Measurements from ENCODE around the gene PTP4A1. TPM values are rescaled to one million over a fixed set of nuclear protein-coding genes. Genes with fewer than 3 reads are reported as not detected.

PTP4A1 gene
- total RNA-seq, 1 donor = 24.2 TPM

DNA sequence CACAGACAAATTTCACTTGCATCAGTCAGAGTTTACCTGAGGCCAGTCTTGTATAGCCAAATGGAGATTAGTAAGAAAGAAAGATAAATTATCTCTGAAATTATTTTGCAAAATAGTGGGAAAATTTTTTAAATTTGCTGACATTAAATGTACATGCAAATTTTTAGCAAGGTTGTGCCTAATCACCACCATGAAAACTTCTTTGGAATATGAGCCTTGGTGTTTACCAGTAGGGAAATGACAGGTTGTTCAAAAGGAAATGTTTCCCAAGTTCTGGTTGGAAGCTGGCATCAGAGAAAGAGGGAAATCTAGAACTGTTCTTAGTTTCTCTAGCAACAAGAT is 34.4 kb upstream of the PTP4A1 start:
- Histone ChIP-seq H2AFZ (ENCODE audit: low read length) (no peak overlapping the region), H3K4me2 (ENCODE audit: insufficient read depth, low read length) (no peak overlapping the region), H3K27ac (ENCODE audit: low read depth, low read length) (no peak overlapping the region), H3K27me3 (ENCODE audit: insufficient read depth, low read length) (no peaks in the 10 kb centered on the region), H3K4me3 (ENCODE audit: insufficient read depth, low read length) (no peak overlapping the region), H3K79me2 (ENCODE audit: insufficient read depth, low read length) (no peaks in the 10 kb centered on the region), H3K9me3 (ENCODE audit: low read depth, low read length) (no peaks in the 10 kb centered on the region), H3K36me3 (ENCODE audit: insufficient read depth, low read length) (no peaks in the 10 kb centered on the region), H4K20me1 (ENCODE audit: insufficient read depth, low read length) (no peaks in the 10 kb centered on the region), H3K4me1 (ENCODE audit: insufficient read depth, low read length) (no peaks in the 10 kb centered on the region)
- TF ChIP-seq, protein P1, sequence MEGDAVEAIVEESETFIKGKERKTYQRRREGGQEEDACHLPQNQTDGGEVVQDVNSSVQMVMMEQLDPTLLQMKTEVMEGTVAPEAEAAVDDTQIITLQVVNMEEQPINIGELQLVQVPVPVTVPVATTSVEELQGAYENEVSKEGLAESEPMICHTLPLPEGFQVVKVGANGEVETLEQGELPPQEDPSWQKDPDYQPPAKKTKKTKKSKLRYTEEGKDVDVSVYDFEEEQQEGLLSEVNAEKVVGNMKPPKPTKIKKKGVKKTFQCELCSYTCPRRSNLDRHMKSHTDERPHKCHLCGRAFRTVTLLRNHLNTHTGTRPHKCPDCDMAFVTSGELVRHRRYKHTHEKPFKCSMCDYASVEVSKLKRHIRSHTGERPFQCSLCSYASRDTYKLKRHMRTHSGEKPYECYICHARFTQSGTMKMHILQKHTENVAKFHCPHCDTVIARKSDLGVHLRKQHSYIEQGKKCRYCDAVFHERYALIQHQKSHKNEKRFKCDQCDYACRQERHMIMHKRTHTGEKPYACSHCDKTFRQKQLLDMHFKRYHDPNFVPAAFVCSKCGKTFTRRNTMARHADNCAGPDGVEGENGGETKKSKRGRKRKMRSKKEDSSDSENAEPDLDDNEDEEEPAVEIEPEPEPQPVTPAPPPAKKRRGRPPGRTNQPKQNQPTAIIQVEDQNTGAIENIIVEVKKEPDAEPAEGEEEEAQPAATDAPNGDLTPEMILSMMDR (IDR thresholded peaks at IDR 0.05; ENCODE audit: extremely low read depth, low read depth, low read length) = no peak
- DNase-seq (ENCODE audit: insufficient read length, low spot score, missing footprints) = no peak

DNA sequence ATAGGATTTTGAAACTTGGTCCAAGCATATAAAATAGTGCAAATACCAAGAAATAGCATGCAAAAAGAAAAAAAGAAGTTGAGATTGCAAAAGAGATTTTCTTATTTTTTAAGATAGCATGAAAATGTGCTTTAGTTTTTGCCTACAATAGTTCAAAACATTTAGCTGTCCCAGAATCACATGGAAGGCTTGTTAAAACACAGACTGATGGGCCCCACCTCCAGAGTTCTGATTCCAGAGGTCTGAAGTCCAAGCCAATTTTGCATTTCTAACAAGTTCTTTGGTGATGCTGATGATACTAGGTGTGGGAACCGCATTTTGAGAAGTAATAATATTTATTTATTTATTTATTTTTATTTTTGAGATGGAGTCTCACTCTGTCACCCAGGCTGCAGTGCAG is 33.7 kb upstream of the PTP4A1 start:
- H3K4me1 ChIP-seq (ENCODE audit: insufficient read depth, low read length) = no peaks in the 10 kb centered on the region
- H3K27ac ChIP-seq (ENCODE audit: low read depth, low read length) = no peak overlapping the region
- no peaks in the 10 kb centered on the region for H3K79me2 ChIP-seq (ENCODE audit: insufficient read depth, low read length)
- H3K4me3 ChIP-seq (ENCODE audit: insufficient read depth, low read length) = no peak overlapping the region
- TF ChIP-seq, protein P1 (IDR thresholded peaks at IDR 0.05; ENCODE audit: extremely low read depth, low read depth, low read length) = no peak
- no peak overlapping the region for H3K4me2 ChIP-seq (ENCODE audit: insufficient read depth, low read length)
- H3K36me3 ChIP-seq (ENCODE audit: insufficient read depth, low read length) = no peaks in the 10 kb centered on the region
- DNase-seq (ENCODE audit: insufficient read length, low spot score, missing footprints) = no peak
- no peaks in the 10 kb centered on the region for H3K9me3 ChIP-seq (ENCODE audit: low read depth, low read length)
- no peaks in the 10 kb centered on the region for H3K27me3 ChIP-seq (ENCODE audit: insufficient read depth, low read length)
- H4K20me1 ChIP-seq (ENCODE audit: insufficient read depth, low read length) = no peaks in the 10 kb centered on the region
- H2AFZ ChIP-seq (ENCODE audit: low read length) = no peak overlapping the region

DNA sequence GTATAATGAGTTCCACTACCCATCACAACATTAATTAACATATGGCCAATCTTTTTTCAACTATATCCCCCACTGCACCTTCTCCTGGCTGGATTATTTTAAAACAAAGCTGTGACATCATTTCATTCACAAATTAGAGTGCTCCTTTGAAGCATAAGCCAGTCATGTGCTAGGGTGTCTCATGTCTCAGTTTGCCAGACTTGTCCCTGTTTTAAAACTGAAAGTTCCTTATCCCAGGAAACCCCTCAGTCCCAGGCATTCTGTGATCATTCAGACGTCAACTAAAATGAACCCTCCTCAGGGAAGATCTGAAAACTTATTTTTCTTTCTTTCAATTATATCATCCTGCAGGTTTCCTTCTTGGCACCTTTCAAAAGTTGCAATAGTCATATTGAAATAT is 29.3 kb upstream of the PTP4A1 start:
- no peaks in the 10 kb centered on the region for H4K20me1 ChIP-seq (ENCODE audit: insufficient read depth, low read length)
- no peaks in the 10 kb centered on the region for H3K4me1 ChIP-seq (ENCODE audit: insufficient read depth, low read length)
- H3K79me2 ChIP-seq (ENCODE audit: insufficient read depth, low read length) = no peaks in the 10 kb centered on the region
- no peaks in the 10 kb centered on the region for H3K27me3 ChIP-seq (ENCODE audit: insufficient read depth, low read length)
- no peak overlapping the region for H2AFZ ChIP-seq (ENCODE audit: low read length)
- H3K36me3 ChIP-seq (ENCODE audit: insufficient read depth, low read length) = no peaks in the 10 kb centered on the region
- no peak for DNase-seq (ENCODE audit: insufficient read length, low spot score, missing footprints)
- TF ChIP-seq, protein P1 (IDR thresholded peaks at IDR 0.05; ENCODE audit: extremely low read depth, low read depth, low read length) = no peak
- H3K9me3 ChIP-seq (ENCODE audit: low read depth, low read length) = no peaks in the 10 kb centered on the region
- H3K27ac ChIP-seq (ENCODE audit: low read depth, low read length) = no peak overlapping the region
- no peak overlapping the region for H3K4me2 ChIP-seq (ENCODE audit: insufficient read depth, low read length)
- no peak overlapping the region for H3K4me3 ChIP-seq (ENCODE audit: insufficient read depth, low read length)

DNA sequence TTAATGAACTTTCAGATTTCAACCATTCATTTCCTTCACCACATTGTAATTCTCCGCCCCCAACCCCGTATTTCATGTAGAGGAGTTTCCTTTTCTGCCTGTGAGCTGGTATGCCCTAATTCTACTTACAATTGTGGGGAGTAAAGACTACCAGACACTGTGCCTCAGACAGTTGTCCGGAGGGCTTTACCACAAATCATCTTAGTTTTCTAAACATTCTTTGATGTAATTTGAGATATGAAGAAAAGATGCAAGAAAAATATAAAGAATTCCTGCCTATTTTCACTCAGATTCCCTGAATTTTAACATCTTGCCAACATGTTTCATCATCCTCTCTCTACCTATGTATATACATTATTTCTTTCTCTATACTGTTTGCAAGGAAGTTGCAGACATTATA is 28.3 kb upstream of the PTP4A1 start:
- Histone ChIP-seq H3K36me3 (ENCODE audit: insufficient read depth, low read length) (no peaks in the 10 kb centered on the region), H3K4me1 (ENCODE audit: insufficient read depth, low read length) (no peaks in the 10 kb centered on the region), H3K27ac (ENCODE audit: low read depth, low read length) (no peak overlapping the region), H3K9me3 (ENCODE audit: low read depth, low read length) (no peaks in the 10 kb centered on the region), H3K4me2 (ENCODE audit: insufficient read depth, low read length) (no peak overlapping the region), H3K79me2 (ENCODE audit: insufficient read depth, low read length) (no peaks in the 10 kb centered on the region), H4K20me1 (ENCODE audit: insufficient read depth, low read length) (no peaks in the 10 kb centered on the region), H3K4me3 (ENCODE audit: insufficient read depth, low read length) (no peak overlapping the region), H2AFZ (ENCODE audit: low read length) (no peak overlapping the region), H3K27me3 (ENCODE audit: insufficient read depth, low read length) (no peaks in the 10 kb centered on the region)
- TF ChIP-seq, protein P1 (IDR thresholded peaks at IDR 0.05; ENCODE audit: extremely low read depth, low read depth, low read length) = no peak
- no peak for DNase-seq (ENCODE audit: insufficient read length, low spot score, missing footprints)

Measured in osteoblast (primary cell).